ENCODE results near the gene SYMPK.
A peak's percentile ranks its signal among the peaks of the same experiment; 100 is the strongest.

Gene SYMPK

DNA sequence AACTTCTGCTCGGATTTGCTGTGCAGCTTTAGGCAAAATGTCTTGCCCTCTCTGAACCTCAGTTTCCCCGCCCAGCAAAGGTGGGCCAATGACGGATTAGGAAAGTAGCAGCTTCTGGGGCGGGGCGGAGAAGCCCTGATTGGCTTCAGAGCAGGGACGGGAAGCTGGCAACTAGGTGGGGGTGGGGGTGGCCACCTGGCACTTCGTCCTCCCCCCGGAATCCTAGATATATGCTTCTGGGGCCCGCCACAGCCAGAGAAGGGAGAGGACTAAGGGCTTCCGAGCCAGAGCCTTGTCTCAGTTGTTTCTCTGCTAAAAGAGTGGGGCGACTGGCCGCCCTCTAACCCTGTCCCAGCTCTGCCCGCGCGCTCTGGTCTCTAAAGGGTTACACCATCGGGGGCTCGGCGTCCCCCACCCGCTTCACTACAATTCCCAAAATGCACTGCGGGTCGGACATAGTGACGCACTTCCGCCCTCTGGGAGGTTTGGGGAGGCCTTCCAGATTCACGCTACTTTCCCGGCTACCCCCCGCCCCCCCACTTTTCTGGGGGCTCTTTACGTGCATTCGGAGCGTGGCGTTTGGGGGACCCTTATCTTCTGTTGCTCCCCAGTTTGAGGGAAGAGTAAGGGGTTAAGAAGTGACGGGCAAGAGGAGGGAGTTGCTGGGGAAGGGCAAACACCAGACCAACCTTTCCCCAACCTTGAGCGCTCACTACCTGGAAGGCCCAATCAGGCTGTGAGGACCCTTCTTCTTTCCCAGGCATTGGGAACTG is 23.7 kb upstream of the SYMPK start (continued):
- TF ChIP-seq, protein P1, sequence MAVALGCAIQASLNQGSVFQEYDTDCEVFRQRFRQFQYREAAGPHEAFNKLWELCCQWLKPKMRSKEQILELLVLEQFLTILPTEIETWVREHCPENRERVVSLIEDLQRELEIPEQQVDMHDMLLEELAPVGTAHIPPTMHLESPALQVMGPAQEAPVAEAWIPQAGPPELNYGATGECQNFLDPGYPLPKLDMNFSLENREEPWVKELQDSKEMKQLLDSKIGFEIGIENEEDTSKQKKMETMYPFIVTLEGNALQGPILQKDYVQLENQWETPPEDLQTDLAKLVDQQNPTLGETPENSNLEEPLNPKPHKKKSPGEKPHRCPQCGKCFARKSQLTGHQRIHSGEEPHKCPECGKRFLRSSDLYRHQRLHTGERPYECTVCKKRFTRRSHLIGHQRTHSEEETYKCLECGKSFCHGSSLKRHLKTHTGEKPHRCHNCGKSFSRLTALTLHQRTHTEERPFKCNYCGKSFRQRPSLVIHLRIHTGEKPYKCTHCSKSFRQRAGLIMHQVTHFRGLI (tag by site-specific recombination; IDR thresholded peaks at IDR 0.05): no peak
- TF ChIP-seq ZSCAN18 (tag by site-specific recombination; IDR thresholded peaks at IDR 0.05): no peak
- TF ChIP-seq ZNF76 (tag by site-specific recombination; IDR thresholded peaks at IDR 0.05; ENCODE audit: borderline replicate concordance, low read depth): peak; percentile 92
- TF ChIP-seq, protein P2, sequence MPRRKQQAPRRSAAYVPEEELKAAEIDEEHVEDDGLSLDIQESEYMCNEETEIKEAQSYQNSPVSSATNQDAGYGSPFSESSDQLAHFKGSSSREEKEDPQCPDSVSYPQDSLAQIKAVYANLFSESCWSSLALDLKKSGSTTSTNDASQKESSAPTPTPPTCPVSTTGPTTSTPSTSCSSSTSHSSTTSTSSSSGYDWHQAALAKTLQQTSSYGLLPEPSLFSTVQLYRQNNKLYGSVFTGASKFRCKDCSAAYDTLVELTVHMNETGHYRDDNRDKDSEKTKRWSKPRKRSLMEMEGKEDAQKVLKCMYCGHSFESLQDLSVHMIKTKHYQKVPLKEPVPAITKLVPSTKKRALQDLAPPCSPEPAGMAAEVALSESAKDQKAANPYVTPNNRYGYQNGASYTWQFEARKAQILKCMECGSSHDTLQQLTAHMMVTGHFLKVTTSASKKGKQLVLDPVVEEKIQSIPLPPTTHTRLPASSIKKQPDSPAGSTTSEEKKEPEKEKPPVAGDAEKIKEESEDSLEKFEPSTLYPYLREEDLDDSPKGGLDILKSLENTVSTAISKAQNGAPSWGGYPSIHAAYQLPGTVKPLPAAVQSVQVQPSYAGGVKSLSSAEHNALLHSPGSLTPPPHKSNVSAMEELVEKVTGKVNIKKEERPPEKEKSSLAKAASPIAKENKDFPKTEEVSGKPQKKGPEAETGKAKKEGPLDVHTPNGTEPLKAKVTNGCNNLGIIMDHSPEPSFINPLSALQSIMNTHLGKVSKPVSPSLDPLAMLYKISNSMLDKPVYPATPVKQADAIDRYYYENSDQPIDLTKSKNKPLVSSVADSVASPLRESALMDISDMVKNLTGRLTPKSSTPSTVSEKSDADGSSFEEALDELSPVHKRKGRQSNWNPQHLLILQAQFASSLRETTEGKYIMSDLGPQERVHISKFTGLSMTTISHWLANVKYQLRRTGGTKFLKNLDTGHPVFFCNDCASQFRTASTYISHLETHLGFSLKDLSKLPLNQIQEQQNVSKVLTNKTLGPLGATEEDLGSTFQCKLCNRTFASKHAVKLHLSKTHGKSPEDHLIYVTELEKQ (tag by site-specific recombination; IDR thresholded peaks at IDR 0.05; ENCODE audit: borderline replicate concordance): no peak
- TF ChIP-seq HOXD13 (CRISPR knock-in tag; IDR thresholded peaks at IDR 0.05; ENCODE audit: borderline replicate concordance): no peak
- TF ChIP-seq, protein P3, sequence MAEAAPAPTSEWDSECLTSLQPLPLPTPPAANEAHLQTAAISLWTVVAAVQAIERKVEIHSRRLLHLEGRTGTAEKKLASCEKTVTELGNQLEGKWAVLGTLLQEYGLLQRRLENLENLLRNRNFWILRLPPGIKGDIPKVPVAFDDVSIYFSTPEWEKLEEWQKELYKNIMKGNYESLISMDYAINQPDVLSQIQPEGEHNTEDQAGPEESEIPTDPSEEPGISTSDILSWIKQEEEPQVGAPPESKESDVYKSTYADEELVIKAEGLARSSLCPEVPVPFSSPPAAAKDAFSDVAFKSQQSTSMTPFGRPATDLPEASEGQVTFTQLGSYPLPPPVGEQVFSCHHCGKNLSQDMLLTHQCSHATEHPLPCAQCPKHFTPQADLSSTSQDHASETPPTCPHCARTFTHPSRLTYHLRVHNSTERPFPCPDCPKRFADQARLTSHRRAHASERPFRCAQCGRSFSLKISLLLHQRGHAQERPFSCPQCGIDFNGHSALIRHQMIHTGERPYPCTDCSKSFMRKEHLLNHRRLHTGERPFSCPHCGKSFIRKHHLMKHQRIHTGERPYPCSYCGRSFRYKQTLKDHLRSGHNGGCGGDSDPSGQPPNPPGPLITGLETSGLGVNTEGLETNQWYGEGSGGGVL (tag by site-specific recombination; IDR thresholded peaks at IDR 0.05): peak; percentile 29; the same call in 1 of the 2 replicates
- TF ChIP-seq ZBTB48 (tag by site-specific recombination; IDR thresholded peaks at IDR 0.05): peak; percentile 28; the same call in 1 of the 2 replicates
- TF ChIP-seq ZNF133 (tag by site-specific recombination; IDR thresholded peaks at IDR 0.05): no peak
- peak; percentile 90 for TF ChIP-seq ZNF341 (tag by site-specific recombination; IDR thresholded peaks at IDR 0.05; ENCODE audit: low read depth)
- TF ChIP-seq ZNF112 (tag by site-specific recombination; IDR thresholded peaks at IDR 0.05): no peak
- no peak for TF ChIP-seq ZNF354C (tag by site-specific recombination; IDR thresholded peaks at IDR 0.05; ENCODE audit: borderline replicate concordance, low read depth)
- TF ChIP-seq ZNF239 (tag by site-specific recombination; IDR thresholded peaks at IDR 0.05): no peak
- TF ChIP-seq SETDB1 (IDR thresholded peaks at IDR 0.05; ENCODE audit: insufficient read length, low read length): no peak
- peak; percentile 50; the same call in 1 of the 2 replicates for TF ChIP-seq ZNF843 (tag by site-specific recombination; IDR thresholded peaks at IDR 0.05)
- TF ChIP-seq ZNF214 (tag by site-specific recombination; IDR thresholded peaks at IDR 0.05; ENCODE audit: borderline replicate concordance): no peak
- TF ChIP-seq ZNF544 (tag by site-specific recombination; IDR thresholded peaks at IDR 0.05): no peak
- TF ChIP-seq ZNF623 (tag by site-specific recombination; IDR thresholded peaks at IDR 0.05): no peak
- no peak for TF ChIP-seq OVOL3 (tag by site-specific recombination; IDR thresholded peaks at IDR 0.05)
- TF ChIP-seq, protein P4, sequence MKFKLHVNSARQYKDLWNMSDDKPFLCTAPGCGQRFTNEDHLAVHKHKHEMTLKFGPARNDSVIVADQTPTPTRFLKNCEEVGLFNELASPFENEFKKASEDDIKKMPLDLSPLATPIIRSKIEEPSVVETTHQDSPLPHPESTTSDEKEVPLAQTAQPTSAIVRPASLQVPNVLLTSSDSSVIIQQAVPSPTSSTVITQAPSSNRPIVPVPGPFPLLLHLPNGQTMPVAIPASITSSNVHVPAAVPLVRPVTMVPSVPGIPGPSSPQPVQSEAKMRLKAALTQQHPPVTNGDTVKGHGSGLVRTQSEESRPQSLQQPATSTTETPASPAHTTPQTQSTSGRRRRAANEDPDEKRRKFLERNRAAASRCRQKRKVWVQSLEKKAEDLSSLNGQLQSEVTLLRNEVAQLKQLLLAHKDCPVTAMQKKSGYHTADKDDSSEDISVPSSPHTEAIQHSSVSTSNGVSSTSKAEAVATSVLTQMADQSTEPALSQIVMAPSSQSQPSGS (tag by site-specific recombination; IDR thresholded peaks at IDR 0.05; ENCODE audit: low read depth): no peak
- TF ChIP-seq KLF9 (tag by site-specific recombination; IDR thresholded peaks at IDR 0.05; ENCODE audit: low read depth): peak; percentile 32; the same call in 1 of the 2 replicates
- no peak; the same call in 1 of the 2 replicates for TF ChIP-seq ZFP69B (tag by site-specific recombination; IDR thresholded peaks at IDR 0.05)
- no peak for TF ChIP-seq ZFP3 (tag by site-specific recombination; IDR thresholded peaks at IDR 0.05; ENCODE audit: low read depth)
- no peak for TF ChIP-seq ZNF18 (tag by site-specific recombination; IDR thresholded peaks at IDR 0.05)
- no peak for TF ChIP-seq ZNF426 (tag by site-specific recombination; IDR thresholded peaks at IDR 0.05)
- no peak for TF ChIP-seq BCL6B (tag by site-specific recombination; IDR thresholded peaks at IDR 0.05)
- no peak for TF ChIP-seq ZNF560 (tag by site-specific recombination; IDR thresholded peaks at IDR 0.05; ENCODE audit: borderline replicate concordance)

Measured in HEK293 (cell line).